Kidney glomerular epithelial cell (primary cell): Measurements from ENCODE around the gene CPNE8.
"Not testable (repeated sequence)": the region's sequence is repeated elsewhere in the genome, so short reads cannot be mapped to it uniquely, and the experiment has no call there.

ENCODE experiments used
- DNase-seq: peaks from one replicate; lab custom pipeline; 2025; lab: John Stamatoyannopoulos, UW

CPNE8 gene

DNA sequence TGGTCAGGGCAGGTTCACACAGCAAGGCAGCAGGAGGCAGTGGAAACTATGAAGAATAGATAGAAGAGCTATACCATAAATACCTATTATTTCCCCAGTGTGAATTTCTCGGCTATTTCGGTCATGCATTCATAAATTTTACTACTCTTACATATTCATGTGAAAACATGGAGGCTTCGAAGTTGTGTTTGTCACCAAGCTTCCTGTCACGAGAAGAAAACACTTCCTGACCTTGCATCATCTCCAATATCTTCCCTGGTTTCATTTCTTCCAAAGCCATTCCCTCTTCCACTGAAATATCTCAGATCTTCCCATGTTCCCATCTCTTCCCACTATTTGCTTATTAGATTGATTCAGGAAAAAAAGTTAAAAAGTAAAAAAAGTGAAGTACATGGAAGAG, 80.4 kb downstream of the CPNE8 start:
- DNase-seq, result no peak

DNA sequence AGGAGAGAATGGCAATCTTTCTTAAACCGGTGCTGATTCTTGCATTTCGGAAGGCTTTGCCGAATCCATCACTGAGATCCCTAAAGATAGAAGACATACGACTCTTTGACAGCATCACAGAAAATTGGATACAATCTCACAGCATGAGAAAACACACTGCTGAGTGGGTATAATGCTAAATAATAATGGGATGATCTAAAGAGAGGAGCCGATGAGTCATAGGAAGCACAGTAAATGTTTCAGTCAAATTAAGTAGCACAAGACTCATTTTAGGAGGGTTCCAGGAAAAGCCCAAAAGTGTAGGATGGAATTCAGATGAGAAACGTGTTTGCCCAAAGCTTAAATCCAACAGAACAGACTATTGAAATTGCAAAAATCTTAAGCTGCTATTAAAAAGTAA, 81.7 kb downstream of the CPNE8 start:
- no peak for DNase-seq

DNA sequence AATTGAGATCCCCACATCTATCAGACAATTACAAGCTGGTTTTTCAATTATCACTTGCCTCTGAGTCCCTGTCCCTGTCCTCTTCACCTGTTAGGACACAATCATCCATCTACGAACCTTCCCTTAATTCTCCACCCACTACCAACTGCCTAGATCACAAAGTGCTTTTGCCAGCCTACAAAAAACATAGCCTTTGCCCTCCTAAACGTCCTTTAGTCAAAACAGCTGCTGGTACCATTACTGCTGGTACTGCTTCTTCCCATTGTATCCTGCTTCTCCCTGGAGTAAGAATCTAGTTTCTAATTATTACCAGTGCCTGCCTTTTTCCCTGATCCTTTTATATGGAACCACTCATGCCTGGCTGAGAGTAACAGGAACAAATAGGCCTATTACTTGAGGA, 82.1 kb downstream of the CPNE8 start:
- no peak for DNase-seq

DNA sequence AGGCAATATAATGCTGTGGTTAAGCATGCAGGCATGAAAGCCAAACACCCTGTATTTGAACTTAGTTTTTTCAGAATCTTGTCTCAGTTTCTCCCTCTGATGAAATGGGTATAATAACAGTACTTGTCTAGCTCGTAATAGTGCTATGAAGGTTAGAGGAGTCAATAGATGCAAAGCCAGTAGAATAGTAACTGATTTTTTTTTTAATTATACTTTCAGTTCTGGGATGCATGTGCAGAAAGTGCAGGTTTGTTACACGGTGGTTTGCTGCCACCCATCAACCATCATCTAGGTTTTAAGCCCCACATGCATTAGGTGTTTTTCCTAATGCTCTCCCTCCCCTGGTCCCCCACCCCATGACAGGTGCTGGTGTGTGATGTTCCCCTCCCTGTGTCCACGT, 87.4 kb downstream of the CPNE8 start:
- no peak for DNase-seq

DNA sequence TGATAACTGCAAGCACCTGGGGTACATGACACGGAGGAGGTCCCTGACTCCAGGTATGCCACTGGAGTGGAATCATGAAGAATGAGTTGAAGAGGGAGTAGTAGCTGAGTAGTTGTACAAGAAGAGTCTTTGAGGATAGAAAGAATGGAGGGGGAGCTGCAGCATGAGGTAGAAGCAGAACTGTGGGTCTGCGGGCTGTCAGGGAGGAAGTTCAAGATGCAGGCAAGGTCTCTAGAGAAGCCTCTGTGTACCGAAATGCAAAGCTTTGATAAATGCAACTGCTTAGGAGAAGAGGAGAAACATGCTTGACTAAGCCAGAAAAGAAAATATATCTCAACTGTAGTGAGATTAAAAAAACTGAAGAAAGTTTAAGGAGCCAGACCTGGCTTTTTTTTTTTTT, 91.5 kb downstream of the CPNE8 start:
- no peak for DNase-seq

DNA sequence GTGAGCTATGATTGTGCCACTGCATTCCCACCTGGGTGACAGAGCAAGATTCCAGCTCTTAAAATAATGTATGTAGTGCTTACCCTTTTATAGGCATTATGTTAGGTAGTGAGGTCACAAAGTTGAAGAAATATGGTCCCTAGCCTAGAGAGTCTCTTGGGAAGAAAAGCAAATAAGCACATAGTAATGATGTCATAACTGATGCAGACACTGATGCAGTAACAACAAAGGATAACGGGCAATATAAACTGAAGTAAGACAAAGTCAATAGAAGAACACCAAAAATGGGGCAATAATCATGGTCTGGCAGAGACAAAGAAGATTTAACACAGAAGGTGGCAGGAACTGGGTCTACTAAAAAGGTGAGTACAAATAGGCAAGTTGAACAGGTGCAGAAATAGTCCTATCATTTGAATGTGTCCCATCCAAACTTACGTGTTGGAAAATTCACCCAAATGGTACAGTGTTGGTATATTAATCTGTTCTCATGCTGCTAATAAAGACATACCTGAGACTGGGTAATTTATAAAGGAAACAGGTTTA, 93.5 kb downstream of the CPNE8 start:
- DNase-seq, result no peak

DNA sequence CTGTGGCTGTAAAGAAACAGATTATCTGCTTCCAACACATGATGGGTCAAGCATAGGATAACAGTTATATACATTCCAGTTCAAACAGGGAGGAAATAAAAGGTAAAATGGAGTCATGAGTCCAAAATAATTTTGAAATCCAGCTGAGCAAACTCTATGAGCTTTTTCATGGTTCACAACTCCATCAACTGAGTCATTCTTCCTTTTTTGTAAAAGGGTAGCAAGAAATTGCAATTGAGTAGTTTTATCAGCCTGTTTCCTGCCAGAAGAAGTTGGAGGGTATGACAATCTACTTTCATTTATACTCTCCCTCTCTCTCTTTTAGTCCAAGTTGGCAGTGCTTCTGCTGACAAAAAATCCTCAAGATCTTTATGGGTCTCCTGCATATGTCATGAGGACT, 95.6 kb downstream of the CPNE8 start:
- no peak for DNase-seq

DNA sequence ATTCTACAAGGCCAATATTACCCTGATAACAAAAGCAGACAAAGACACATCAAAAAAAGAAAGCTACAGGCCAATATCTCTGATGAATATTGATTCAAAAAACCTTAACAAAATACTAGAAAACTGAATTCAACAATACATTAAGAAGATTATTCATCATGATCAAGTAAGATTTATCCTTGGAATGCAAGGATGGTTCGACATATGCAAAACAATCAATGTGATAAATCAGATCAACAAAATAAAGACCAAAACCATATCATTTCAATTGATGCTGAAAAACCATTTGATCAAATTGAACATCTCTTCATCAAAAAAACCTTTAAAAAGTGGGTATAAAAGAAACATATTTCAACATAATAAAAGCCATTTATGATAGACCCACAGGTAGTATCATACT, 117.3 kb downstream of the CPNE8 start:
- no peak for DNase-seq

DNA sequence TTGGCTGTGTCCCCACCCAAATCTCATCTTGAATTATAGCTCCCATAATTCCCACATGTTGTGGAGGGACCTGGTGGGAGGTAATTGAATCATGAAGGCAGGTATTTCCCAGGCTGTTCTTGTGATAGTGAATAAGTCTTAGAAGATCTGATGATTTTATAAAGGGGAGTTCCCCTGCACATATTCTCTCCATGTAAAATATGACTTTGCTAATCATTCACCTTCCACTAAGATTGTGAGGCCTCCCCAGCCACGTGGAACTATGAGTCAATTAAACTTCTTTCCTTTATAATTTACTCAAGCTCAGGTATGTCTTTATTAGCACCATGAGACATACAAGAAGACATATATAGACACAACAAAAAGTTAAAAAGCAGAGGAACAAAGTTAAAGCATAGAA, 120.0 kb downstream of the CPNE8 start:
- peak; percentile 28 for DNase-seq

DNA sequence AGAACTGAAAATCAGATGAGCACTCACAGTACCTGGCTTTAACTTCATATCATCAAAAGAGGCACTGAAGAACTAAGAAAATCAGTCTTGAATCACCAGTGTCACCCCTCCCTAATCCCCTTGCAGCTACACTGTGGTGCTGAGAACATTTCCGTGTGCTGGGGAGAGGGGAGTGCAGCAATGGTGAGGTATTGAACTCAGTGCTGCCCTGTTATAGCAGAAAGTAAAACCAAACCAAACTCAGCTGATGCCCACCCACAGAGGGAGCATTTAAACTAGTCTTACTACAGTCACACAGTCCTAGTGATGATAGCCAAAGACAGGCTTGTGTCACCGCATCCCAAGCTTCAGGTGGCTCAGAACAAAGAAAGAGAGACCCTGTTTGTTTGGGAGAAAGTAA, 122.1 kb downstream of the CPNE8 start:
- no peak for DNase-seq

DNA sequence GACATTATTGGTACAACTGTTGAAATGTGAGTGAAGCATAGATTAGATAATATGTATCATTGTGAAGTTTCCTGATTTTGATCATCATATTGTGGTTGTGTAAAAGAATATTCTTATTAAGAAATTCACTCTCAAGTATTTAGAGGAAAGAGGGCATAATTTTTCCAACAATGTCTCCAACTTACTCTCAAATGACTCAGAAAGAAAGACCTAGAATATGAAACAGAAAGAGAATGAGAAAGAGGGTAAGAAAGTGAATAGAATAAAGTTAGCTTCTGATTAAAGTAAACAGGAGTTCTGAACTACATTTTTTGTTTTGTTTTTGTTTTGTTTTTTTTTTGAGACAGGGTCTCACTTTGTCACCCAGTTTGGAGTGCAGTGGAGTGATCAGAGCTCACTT, 123.0 kb downstream of the CPNE8 start:
- no peak for DNase-seq

DNA sequence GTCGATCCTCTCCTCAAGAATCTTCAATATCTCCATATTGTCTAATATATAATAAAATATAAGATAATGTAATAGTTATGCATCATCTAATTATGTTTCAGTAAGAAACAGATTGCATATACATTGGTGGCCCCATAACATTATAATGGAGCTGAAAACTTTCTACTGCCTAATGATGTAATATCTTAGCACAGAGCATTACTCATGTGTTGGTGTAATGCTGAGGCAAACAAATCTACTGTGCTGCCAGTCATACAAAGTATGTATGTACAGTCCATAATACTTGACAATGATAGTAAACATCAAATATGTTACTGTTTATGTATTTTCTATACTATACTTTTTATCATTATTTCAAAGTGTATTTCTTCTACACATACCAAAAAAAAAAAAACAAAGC, 128.7 kb downstream of the CPNE8 start:
- no peak for DNase-seq

DNA sequence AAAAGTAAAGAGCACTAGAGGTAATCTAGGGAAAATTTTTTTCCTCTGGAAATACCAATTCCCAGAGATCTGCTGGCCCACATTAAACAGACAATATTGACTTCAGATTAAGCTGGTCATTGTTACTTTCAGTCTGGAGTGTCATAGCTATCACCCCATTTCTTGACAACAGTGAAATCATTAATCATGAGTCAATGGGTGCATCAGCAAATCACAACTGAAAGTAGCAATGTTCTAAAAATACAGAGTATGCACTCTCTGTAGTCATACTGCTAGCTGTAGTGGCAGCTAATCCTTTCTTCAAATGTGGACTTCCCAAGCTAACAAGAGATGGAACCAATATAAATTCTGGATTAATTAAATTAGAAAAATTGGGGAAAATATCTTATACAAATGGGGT, 129.9 kb downstream of the CPNE8 start:
- DNase-seq, result no peak

DNA sequence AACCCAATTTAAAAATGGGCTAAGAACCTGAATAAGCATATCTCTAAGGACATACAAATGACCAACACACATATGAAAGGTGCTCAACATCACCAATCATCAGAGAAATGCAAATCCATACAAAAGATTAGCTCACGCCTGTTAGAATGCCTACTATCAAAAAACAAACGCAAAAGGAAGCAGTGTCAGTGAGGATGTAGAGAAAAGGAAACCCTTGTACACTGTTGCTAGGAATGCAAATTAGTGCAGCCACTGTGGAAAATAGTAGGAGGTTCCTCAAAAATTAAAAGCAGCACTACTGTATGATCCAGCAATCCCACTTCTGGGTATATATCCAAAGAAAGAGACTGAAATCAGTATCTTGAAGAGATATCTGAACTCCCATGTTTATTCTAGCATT, 133.0 kb downstream of the CPNE8 start:
- no peak for DNase-seq

DNA sequence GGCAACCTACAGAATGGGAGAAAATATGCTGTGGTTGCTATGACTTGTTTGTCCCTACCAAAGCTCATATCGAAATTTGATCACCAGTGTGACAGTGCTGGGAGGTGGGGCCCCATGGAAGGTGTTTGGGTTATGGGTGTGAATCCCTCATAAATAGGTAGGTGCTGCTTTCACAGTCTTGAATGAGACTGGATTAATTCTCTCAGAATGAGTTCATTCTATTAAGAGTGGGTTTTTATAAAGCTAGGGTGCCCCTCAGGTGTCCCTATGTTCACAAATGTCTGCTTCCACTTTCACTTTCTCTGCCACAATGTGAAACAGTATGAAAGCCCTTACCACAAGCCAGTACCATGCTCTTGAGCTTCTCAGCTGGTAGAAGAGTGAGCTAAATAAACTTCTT, 133.5 kb downstream of the CPNE8 start:
- no peak for DNase-seq

DNA sequence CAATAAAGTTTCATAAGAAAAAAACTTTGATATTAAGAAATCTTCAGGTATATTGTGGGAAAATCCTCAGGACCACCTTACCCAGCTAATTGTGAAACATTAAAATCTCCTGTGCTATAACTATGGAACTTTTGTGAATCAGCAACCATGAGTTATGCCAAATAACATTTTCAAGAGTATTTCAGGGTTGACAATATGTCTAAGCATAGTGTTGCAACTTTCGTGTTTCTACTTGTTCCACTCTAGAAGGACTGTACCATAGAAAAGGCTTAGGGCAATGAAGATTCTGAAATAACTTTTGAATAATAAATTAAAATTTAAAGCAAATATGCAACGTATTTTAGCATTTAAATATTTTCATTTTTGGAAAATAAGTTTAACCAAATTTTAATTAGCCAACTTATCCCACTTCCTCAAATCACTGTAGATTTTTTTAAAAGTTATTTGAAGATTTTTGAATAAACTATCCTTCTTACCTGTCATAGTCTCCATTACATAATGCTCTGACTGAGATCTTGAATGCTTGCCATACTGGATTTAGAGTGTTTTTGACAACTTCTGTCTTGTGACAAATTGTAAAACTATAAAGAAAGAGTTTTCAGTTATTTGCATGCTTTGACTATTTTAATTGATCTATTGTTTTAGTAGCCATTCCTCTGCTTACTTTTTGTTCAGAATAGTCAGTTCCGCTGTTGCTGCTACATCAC, 143.6 kb downstream of the CPNE8 start:
- no peak for DNase-seq

DNA sequence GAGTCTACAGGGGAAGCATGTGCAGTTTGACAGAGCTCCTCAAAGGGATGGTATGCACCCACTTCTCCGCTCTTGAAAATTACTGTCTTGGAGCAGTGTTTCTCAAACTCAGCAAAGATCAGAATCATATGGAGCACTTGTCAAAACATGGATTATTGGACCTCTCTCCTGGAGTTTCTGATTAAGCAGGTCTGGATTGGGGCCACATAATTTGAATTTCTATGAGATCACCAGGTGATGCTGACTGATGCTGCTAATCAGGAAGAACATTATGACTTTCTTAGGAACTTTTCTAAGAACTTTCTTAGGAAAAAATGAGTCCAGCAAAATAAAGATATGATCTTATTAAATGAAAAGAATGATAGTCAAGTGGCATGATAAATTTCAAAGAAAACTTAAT, 144.3 kb downstream of the CPNE8 start:
- no peak for DNase-seq

DNA sequence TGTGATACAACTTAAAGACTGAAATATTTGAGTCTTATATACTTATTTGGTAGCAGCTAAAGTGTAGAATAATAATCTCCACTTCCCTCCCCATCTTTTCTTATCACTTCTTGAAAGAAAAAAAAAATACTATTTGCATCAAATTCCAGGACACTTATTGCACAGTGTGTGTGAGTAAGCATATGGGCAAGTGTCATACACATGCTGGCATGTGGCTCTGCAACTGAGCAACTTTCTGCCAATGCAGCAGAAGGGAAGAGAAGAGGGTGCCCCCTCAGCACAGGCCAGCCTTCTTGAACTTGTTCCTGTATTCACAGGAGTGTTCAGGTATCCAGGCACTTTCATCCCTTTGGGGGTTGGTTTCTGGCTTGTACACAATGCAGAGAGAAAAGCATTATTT, 145.8 kb downstream of the CPNE8 start:
- DNase-seq, result no peak

DNA sequence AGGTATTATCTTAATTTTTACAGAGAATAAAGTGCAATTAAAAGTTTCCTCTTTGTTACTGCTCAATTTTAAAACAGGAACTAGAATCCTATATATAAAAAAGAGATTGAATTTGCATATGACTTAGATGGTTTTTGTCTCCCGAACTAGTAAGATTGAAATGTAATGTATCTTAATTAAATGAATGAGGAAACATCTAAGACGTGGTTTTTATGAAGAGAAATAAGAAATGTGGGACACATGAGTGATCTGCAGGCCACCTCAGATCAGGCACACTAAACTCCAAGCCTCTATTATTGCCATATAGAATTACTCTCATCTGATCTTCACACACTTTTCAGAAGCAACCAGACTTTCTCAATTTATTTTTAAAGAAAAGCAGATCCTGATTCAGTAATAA, 158.6 kb downstream of the CPNE8 start:
- no peak for DNase-seq

DNA sequence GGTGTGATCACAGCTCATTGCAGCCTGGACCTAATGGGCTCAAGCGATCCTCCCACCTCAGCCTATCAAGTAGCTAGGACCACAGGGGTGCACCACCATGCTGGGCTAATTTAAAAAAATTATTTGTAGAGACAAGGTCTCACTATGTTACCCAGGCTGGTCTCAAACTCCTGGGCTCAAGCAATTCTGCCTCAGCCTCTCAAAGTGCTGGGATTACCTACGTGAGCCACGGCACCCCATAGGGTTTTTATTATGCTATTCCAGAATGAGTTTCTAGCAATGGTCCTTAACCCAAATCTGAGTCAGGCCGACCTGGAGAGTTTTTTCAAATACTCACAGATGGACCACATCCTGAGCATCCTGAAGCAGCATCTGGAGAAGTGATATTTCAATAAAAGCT, 159.8 kb downstream of the CPNE8 start:
- no peak for DNase-seq

DNA sequence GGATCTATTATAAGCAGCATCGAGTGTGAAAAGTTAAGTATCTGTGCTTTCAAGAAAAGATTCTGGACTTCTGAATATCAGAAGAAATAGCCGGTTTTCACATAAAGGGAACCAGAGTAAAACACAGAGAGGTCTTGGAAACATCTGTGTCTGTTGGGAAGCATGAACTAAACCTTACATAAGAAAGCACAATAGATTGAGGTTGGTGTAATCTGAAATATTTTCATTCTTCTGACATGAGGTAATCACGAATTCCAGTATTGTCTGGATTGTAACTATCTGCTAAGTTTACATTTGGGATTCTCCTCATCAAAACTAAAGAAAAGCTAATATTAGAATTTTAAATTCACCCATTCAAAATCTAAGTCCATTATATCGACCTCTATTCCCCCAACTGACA, 161.3 kb downstream of the CPNE8 start:
- no peak for DNase-seq

DNA sequence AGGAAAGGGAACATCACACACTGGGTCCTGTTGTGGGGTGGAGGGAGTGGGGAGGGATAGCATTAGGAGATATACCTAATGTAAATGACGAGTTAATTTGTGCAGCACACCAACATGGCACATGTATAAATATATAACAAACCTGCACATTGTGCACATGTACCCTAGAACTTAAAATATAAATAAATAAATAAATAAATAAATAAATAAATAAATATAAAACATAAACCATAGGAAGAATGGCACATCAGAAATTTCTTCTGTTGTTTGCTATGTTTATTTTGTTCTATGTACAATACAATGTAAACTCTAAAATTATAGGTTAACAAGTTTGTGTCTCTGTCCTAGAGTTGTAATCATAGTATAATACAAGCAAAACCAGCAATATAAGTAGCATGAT, 162.9 kb downstream of the CPNE8 start:
- not testable (repeated sequence) for DNase-seq

DNA sequence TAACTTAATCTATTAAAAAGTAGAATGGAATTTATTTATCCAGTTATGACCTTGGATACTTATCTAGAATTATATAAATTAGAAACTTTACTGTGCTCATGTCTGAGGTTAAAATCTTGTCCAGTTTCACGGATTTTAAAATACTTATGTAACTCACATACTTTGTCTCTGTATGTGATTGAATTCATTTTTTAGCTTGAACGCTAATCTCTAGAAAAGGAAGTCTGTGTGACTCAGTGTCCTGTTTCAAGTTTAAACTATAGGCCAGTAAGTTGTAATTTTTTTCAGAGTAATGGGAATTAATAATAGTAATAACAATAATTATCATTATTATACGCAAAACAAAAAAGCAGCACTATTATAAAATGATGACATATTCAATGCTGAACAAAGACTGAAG, 168.6 kb downstream of the CPNE8 start:
- no peak for DNase-seq

DNA sequence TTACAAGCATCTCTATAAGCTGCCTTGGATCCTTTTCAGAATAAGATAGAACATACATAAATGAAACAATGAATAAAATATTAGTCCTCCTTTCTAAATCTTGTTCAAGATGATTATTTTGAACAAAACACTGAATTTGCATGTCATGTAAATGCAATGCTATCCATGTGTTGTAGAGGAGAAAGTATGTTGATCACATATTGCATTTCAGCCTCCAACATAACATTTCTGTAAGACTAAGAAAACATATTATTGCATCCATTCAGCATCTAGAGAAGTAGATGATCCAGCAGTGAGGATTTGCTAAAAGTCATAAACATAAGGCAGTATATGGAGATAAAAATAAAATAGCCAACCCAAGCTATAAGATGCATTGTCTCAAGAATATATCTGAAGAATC, 172.6 kb downstream of the CPNE8 start:
- DNase-seq, result no peak

DNA sequence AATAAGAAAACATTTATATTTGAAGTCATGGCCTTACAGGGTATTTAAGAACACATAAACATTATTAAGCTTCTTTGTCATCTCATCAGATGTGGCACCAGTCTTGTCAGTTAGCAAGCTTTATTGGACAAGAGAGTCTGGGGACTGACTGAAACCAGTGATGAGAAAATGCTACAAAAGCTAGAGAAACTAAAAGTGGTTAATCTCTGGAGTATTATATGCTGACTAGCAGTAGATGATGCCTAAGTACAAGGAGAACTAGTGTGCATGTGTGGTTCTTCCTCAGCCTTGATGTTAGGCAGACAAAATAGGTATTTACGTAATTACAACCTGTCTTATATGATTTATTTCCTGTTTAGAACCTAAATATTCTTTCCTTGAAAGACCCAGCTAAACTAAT, 176.5 kb downstream of the CPNE8 start:
- DNase-seq, result no peak
